Gastrocnemius medialis (tissue), 4 donors: Measurements from ENCODE around the gene CCDC150. TPM values are rescaled to one million over a fixed set of nuclear protein-coding genes. Genes with fewer than 3 reads are reported as not detected.

Source experiments
- ATAC-seq, 2 donors: fragments of 150-250 bp; one replicate each; pipeline ENCODE4 v1.9.1; 2016
- DNase-seq, 2 donors: peaks; one replicate each; pipeline ENCODE4 v3.0.0-alpha.2; 2019
- H3K27ac ChIP-seq, 4 donors: fragments of 200-600 bp; sonication (generic); 1 replicate in 1 of 4; 2 replicates in 3 of 4; pipeline ENCODE4 v1.5.1; 2016 to 2018; ENCODE audit warnings: mild to moderate bottlenecking in 2 of 4, moderate library complexity in 1 of 4
- H3K27me3 ChIP-seq, 3 donors: fragments of 200-600 bp; sonication (generic) in 2 of 3; 1 replicate in 1 of 3; 2 replicates in 2 of 3; pipeline versions ENCODE4 v1.5.1 to v1.6.0; 2016 to 2019; ENCODE audit warnings: mild to moderate bottlenecking in 1 of 3, moderate library complexity in 1 of 3
- H3K36me3 ChIP-seq, 2 donors: fragments of 200-600 bp; sonication (generic) in 1 of 2; one replicate each; pipeline ENCODE4 v1.5.1; 2017 to 2018
- H3K4me1 ChIP-seq, 2 donors: fragments of 200-600 bp; sonication (generic) in 1 of 2; one replicate each; pipeline ENCODE4 v1.5.1; 2016 to 2017; ENCODE audit warnings: mild to moderate bottlenecking in 2 of 2
- H3K4me3 ChIP-seq, 4 donors: fragments of 200-600 bp; sonication (generic) in 3 of 4; 1 replicate in 1 of 4; 2 replicates in 3 of 4; pipeline ENCODE4 v1.5.1; 2016 to 2019; ENCODE audit warnings: mild to moderate bottlenecking in 2 of 4
- H3K9me3 ChIP-seq, 3 donors: fragments of 200-600 bp; sonication (generic) in 2 of 3; 1 replicate in 1 of 3; 2 replicates in 2 of 3; pipeline ENCODE4 v1.5.1; 2016 to 2019
- POLR2A ChIP-seq, 2 donors: fragments of 450-650 bp; IDR thresholded peaks; one replicate each; pipeline ENCODE4 v1.6.1; 2017; ENCODE audit warnings: antibody characterized with exemption in 2 of 2, mild to moderate bottlenecking in 2 of 2, moderate library complexity in 2 of 2
- in situ Hi-C, 4 donors: fragments of 200-750 bp; cut with MboI; loops; one replicate each; pipeline versions ENCODE4 v1.15.0 to v1.8.0; 2017; ENCODE audit warnings: low sequenced_read_pairs in 4 of 4
- intact Hi-C: fragments of 100-400 bp; cut with DNase I; formaldehyde crosslinking; loops from one replicate; pipeline ENCODE4 v1.15.1; 2023; ENCODE audit warnings: low total_unique reads
- total RNA-seq, 4 donors: library from RNA; depleted of rRNA; stranded (reverse); fragments of >200 nt; gene quantifications; one replicate each; pipeline versions ENCODE4 v1.1.0 to v1.2.3, GENCODE V29; 2016
- TF ChIP-seq, protein P1 (sequence below), 5 experiments: fragments of 450-650 bp in 3 of 5; fragments of 200-600 bp in 2 of 5; sonication (generic) in 2 of 5; IDR thresholded peaks in 4 of 5; conservative IDR thresholded peaks in 1 of 5; 1 replicate in 4 of 5; 2 replicates in 1 of 5; pipeline ENCODE4 v1.5.1; 2016 to 2019; ENCODE audit warnings: antibody characterized with exemption in 5 of 5, mild to moderate bottlenecking in 3 of 5, moderate library complexity in 3 of 5

Gene CCDC150
- total RNA-seq, 4 donors from 2014 or later, result 0.31 to 0.83 TPM; not detected in 2

GRCh38 chr2:196670342-196670741 is 30.8 kb downstream of the CCDC150 start:
- no peaks in the 10 kb centered on the region for H3K9me3 ChIP-seq
- no peak for ATAC-seq
- no peak overlapping the region for H3K4me3 ChIP-seq
- H3K36me3 ChIP-seq, result no peaks in the 10 kb centered on the region
- TF ChIP-seq, protein P1, sequence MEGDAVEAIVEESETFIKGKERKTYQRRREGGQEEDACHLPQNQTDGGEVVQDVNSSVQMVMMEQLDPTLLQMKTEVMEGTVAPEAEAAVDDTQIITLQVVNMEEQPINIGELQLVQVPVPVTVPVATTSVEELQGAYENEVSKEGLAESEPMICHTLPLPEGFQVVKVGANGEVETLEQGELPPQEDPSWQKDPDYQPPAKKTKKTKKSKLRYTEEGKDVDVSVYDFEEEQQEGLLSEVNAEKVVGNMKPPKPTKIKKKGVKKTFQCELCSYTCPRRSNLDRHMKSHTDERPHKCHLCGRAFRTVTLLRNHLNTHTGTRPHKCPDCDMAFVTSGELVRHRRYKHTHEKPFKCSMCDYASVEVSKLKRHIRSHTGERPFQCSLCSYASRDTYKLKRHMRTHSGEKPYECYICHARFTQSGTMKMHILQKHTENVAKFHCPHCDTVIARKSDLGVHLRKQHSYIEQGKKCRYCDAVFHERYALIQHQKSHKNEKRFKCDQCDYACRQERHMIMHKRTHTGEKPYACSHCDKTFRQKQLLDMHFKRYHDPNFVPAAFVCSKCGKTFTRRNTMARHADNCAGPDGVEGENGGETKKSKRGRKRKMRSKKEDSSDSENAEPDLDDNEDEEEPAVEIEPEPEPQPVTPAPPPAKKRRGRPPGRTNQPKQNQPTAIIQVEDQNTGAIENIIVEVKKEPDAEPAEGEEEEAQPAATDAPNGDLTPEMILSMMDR (IDR thresholded peaks at IDR 0.05 in 4 of 5, conservative IDR thresholded peaks at IDR 0.05 in 1 of 5), result no peak
- TF ChIP-seq POLR2A (IDR thresholded peaks at IDR 0.05), result no peak
- intact Hi-C loops, result no loop called here
- no peak overlapping the region for H3K27ac ChIP-seq
- H3K4me1 ChIP-seq, result no peaks in the 10 kb centered on the region
- H3K27me3 ChIP-seq, result no peaks in the 10 kb centered on the region
- in situ Hi-C loops, result no loop called here
- no peak for DNase-seq

GRCh38 chr2:196675963-196676362 is 36.4 kb downstream of the CCDC150 start:
- Histone ChIP-seq H3K9me3 (no peaks in the 10 kb centered on the region), H3K4me3 (no peak overlapping the region), H3K27me3 (no peaks in the 10 kb centered on the region), H3K27ac (no peak overlapping the region), H3K36me3 (no peaks in the 10 kb centered on the region), H3K4me1 (no peaks in the 10 kb centered on the region)
- in situ Hi-C loops (no loop called here), intact Hi-C loops (no loop called here)
- TF ChIP-seq, protein P1 (IDR thresholded peaks at IDR 0.05 in 4 of 5, conservative IDR thresholded peaks at IDR 0.05 in 1 of 5), result no peak
- no peak for TF ChIP-seq POLR2A (IDR thresholded peaks at IDR 0.05)
- ATAC-seq, result no peak
- no peak for DNase-seq

GRCh38 chr2:196677404-196677803 is 37.9 kb downstream of the CCDC150 start:
- in situ Hi-C loops, result no loop called here

DNA sequence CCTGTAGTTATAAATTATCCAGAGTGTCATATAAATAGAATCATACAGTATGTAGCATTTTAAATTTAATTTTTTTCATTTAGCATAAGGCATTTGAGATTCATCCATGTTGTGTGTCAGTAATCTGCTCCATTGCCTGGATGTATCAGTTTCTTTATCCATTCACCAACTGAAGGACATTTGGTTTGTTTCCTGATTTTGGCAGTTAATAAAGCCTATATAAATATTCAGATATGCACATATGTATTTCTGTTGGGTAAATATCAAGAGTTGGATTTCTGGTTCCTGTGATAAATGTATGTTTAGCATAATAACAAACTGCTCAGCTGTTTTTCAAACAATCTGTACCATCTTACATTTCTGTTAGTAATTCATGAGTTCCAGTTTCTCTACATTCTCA is 39.9 kb downstream of the CCDC150 start:
- Histone ChIP-seq H3K36me3 (no peaks in the 10 kb centered on the region), H3K4me3 (no peak overlapping the region), H3K27me3 (no peaks in the 10 kb centered on the region), H3K27ac (no peak overlapping the region), H3K9me3 (no peaks in the 10 kb centered on the region), H3K4me1 (no peaks in the 10 kb centered on the region)
- no peak for DNase-seq
- no peak for ATAC-seq
- TF ChIP-seq POLR2A (IDR thresholded peaks at IDR 0.05), result no peak
- TF ChIP-seq, protein P1 (IDR thresholded peaks at IDR 0.05 in 4 of 5, conservative IDR thresholded peaks at IDR 0.05 in 1 of 5), result no peak
- intact Hi-C loops, result no loop called here
- in situ Hi-C loops, result no loop called here

More at GRCh38 chr2:196677404-196677803, 37.9 kb downstream of the CCDC150 start:
- H3K36me3 ChIP-seq, result no peaks in the 10 kb centered on the region
- DNase-seq (no peak), ATAC-seq (no peak)
- no peaks in the 10 kb centered on the region for H3K4me1 ChIP-seq
- H3K27me3 ChIP-seq, result no peaks in the 10 kb centered on the region
- intact Hi-C loops, result no loop called here
- H3K4me3 ChIP-seq, result no peak overlapping the region
- H3K9me3 ChIP-seq, result no peaks in the 10 kb centered on the region
- H3K27ac ChIP-seq, result no peak overlapping the region
- TF ChIP-seq, protein P1 (IDR thresholded peaks at IDR 0.05 in 4 of 5, conservative IDR thresholded peaks at IDR 0.05 in 1 of 5), result no peak
- no peak for TF ChIP-seq POLR2A (IDR thresholded peaks at IDR 0.05)

GRCh38 chr2:196681510-196681909 is 42.0 kb downstream of the CCDC150 start:
- in situ Hi-C loops, result no loop called here

More at GRCh38 chr2:196681510-196681909, 42.0 kb downstream of the CCDC150 start:
- Histone ChIP-seq H3K36me3 (no peaks in the 10 kb centered on the region), H3K27ac (no peak overlapping the region), H3K9me3 (no peaks in the 10 kb centered on the region), H3K4me1 (no peaks in the 10 kb centered on the region), H3K27me3 (no peaks in the 10 kb centered on the region), H3K4me3 (no peak overlapping the region)
- TF ChIP-seq, protein P1 (IDR thresholded peaks at IDR 0.05 in 4 of 5, conservative IDR thresholded peaks at IDR 0.05 in 1 of 5), result no peak
- no peak for TF ChIP-seq POLR2A (IDR thresholded peaks at IDR 0.05)
- intact Hi-C loops, result no loop called here
- no peak for ATAC-seq
- no peak for DNase-seq
